ENCODE measurements around the gene FECH. TPM values are rescaled to one million over a fixed set of nuclear protein-coding genes. Genes with fewer than 3 reads are reported as not detected.

Gene FECH
- total and polyA plus RNA-seq, 9 of the 15 experiments (the other 6 are each of a cell fraction or from before 2014, with no cell fraction given): 19.8 to 170 (median 56.8) TPM

- TF ChIP-seq CUX1 (CRISPR knock-in tag; IDR thresholded peaks at IDR 0.05) (no peak), YY1 (IDR thresholded peaks at IDR 0.05; ENCODE audit: borderline replicate concordance in 1 of 3, control insufficient read depth in 1 of 3, extremely low read depth in 1 of 3, insufficient read depth in 3 of 3, insufficient read length in 1 of 3, insufficient replicate concordance in 2 of 3, low read depth in 1 of 3, low read length in 2 of 3) (peak; percentile 93 to 100 (median 99)), MYBL2 (IDR thresholded peaks at IDR 0.05; ENCODE audit: low read depth) (no peak), MYBL2 (CRISPR knock-in tag; IDR thresholded peaks at IDR 0.05; ENCODE audit: borderline replicate concordance) (no peak), STAT6 (CRISPR knock-in tag; IDR thresholded peaks at IDR 0.05) (no peak), ATF3 (IDR thresholded peaks at IDR 0.05) (peak; percentile 53), ATF3 (CRISPR knock-in tag; conservative IDR thresholded peaks at IDR 0.05) (no peak), PPARD (CRISPR knock-in tag; IDR thresholded peaks at IDR 0.05) (no peak), ZFPM2 (CRISPR knock-in tag; IDR thresholded peaks at IDR 0.05) (no peak), ZNF41 (CRISPR knock-in tag; conservative IDR thresholded peaks at IDR 0.05) (no peak), FOXJ2 (tag; IDR thresholded peaks at IDR 0.05) (0 out of 2 replicates have a peak, but pooled peaks have one; percentile 40), ZNF655 (CRISPR knock-in tag; IDR thresholded peaks at IDR 0.05) (no peak), BRD4 (IDR thresholded peaks at IDR 0.05) (no peak), THRB (CRISPR knock-in tag; conservative IDR thresholded peaks at IDR 0.05) (no peak)
Observed at GRCh38 chr18:57630002-57630753, 43.7 kb upstream of the FECH start (continued).
